Activated effector memory CD4-positive, alpha-beta T cell treated with anti-CD3 and anti-CD28 coated beads, Interleukin-2, amount 50 U/mL, for 16 hours (primary cell): ENCODE measurements around the gene AANAT.

Experiments
- DNase-seq: peaks from one replicate; pipeline ENCODE4 v3.0.0-alpha.2; 2020

Gene AANAT

DNA sequence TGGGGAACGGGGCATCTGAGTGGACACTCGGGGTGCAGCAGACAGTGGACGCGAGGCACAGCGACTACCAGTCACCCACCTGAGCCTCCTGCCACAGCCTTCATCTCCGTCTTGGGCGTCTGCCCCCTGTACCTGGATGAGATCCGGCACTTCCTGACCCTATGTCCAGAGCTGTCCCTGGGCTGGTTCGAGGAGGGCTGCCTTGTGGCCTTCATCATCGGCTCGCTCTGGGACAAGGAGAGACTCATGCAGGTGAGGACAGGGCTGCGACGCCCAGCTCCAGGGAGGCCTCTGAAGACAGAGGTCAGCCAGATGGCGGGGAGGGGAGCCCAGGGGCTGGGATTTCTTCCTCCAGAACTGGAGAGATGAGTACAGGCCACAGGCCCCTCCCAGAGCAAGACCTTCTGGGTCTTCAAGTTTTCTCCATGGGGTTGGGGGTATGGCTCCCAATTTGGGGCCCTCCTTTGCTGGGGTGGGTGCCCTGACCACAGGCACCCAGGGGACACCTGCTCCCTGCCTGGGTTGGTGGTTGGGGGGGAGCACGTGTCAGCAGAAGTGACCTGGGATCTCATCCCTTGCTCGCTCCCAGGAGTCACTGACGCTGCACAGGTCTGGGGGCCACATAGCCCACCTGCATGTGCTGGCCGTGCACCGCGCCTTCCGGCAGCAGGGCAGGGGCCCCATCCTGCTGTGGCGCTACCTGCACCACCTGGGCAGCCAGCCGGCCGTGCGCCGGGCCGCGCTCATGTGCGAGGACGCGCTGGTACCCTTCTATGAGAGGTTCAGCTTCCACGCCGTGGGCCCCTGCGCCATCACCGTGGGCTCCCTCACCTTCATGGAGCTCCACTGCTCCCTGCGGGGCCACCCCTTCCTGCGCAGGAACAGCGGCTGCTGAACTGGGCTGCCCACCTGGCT is 1.9 kb downstream of the AANAT start:
- no peak for DNase-seq

DNA sequence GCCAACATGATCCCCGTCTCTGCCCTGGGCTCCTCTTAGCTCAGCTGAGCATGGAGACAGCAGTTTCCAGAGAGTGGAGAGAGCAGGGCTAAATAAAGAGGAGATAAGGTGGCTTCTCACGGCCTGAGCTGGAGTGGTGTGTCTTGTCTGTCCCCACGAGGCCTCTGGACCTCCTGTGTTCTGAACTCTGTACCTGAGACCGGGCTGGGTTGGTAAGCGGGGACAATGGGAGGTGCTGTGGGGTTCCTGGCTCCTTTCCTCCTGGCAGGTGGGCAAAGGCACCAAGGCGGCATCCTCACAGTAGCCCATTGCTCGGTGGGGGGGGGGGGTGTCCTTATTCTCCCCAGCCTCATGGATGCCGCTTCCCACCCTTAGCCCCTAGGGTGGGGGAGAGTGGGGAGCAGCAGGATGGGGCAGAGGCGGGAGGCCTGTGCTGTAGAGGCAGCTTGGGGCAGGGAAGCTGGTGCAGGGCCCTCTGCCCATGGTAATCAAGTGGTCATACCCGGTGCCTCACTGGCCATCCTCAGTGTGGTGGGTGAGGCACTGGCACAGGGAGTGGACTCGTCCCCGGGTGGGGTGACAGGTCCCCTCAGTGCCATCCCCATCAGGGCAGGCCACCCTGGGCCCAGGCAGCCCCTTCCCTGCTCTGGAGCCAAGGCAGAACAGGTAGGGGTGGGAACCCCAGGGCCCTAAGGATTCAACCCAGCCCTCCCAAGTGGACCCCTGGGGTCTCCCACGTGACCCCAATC is 2.8 kb downstream of the AANAT start:
- no peak for DNase-seq

DNA sequence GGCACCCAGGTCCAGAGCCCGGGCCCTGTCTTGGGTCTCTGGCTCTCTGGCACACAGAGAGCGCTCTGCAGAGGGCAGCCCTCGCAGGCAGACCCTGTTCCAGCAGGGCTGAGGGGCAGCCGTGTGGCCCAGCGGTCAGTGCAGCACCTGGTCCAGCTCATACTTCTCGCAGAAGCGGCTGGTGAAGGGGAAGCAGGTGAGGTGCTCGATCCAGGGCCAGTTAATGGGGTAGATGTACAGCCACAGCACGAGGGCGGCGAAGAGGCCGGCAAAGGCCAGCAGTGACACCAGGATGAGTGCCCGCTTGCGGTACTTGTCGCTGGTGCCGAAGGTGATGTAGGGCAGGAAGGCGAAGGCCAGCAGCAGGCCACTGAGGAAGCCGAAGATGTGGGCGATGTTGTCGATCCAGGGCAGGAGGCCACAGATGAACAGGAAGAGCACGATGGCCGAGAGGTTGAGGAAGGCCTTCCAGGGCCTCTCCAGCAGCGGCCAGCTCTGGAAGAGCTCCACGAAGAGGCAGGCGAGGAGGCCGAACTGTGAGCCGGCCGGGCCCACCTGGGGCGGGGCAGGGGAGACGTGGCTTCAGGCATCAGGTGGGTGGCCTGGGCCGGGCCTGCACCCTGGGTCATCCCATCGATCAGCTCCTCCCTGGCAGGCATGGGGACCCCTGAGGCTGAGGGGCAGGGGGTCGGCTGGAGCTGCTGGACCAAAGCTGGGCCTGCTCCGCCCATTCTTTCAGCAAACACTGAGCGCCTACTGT is 4.3 kb downstream of the AANAT start:
- no peak for DNase-seq

DNA sequence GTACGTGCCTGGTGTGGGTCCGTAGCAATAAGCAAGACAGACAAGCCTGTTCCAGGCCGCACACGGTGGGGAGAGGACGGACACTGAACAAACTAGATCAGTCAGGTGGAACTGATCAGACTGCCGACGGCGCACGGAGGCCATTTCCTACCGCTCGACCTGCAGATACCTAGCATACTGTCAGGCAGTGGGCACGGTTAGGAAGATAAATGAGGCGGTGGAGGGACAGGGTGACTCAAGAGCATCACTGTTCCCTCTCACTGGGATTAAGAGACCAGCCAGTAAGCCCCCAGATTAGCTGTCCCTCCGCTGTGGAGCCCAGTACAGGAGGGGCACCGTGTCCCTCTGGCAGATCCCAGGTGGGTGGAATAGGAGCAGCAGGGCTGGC is 4.8 kb downstream of the AANAT start:
- no peak for DNase-seq

DNA sequence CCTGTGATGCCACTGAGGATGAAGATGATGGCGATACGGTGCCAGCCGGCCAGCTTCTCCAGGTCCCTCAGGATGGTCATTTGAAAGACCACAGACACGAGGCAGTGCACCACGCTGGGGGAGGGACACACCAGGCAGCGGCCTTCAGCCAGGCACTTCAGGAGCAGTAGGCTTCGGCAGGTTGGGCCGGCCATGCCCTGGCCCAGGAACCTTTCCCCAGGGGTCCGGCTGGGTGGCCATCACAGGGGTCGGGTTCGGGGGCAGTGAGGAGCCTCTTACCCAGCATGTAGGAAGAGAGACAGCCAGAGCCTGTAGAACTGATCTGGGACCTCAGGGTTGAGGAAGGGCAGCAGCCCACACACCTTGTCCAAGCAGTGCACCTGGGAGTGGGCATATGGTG is 5.3 kb downstream of the AANAT start:
- DNase-seq: no peak

DNA sequence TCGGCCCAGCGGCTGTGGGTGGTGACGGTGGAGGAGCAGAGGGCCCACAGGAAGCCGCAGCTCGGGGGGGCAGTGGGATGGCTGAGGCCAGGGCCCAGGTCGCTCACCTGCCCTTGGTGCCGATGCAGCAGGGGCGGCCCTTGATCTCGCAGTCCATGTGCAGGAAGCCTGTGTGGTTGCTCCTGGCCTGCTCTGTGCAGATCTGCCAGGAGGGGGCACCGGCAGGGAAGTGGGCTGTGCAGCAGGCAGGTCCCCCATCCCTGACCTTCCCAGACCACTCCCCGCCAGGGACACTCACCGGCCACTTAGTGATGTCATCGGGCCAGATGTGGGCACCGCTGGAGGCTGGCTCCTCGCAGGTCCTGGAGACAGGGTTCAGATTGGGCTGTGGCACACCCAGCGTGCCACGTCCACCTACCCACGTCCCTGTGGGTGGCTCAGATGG is 6.2 kb downstream of the AANAT start:
- DNase-seq: no peak

DNA sequence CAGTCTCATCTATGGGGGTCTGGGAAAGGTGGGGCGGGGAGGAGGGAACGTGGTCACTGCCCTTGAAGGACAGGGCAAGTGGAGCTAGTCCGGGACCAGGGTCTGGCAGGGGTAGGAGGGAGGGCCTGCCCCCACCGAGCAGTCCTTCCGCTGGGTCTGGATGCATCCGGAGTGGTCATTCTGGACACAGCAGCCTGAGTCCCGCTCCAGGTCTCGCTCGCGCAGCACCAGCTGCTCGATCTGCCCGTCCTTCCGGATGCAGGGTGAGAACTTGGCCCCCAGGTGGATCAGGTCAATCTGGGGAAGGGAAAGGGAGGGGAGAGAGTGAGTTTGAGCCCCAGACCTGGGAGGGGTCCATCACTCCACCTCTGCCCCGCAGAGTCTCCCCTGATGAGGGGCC is 6.8 kb downstream of the AANAT start:
- no peak for DNase-seq

DNA sequence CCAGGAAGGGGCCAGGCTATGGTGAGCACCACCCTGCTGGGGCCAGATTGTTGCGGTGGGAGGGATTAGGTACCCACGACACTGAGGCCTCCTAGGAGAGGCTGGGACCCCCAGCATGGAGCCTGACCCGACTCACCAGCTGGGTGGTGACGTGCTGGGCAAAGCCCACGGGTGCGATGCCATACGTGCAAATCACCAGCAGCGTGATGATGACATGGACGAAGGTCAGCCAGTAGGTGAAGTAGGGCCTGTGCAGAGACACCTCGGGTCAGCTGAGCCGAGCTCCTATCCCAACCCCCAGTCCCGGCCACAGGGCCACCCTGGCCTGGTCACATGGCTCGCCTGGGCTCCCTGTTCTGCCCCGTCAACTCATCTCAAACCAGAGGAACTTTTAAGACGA is 7.5 kb downstream of the AANAT start:
- DNase-seq: no peak

DNA sequence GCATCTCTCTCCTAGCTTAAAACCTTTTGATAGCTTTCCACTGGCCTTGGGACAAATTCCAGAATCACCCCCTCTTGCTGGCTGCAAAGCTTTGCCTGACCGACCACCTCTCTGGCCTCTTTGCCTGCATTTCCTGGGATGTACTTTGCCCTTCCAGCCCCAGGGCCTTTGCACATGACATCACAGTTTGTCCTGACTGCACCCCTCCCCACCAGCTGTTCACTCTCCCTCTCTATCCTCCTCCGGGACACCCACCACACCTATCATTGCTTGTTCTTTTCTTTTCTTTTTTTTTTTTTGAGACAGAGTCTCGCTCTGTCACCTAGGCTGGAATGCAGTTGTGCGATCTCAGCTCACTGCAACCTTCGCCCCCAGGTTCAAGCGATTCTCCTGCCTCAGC is 7.9 kb downstream of the AANAT start:
- no peak for DNase-seq

DNA sequence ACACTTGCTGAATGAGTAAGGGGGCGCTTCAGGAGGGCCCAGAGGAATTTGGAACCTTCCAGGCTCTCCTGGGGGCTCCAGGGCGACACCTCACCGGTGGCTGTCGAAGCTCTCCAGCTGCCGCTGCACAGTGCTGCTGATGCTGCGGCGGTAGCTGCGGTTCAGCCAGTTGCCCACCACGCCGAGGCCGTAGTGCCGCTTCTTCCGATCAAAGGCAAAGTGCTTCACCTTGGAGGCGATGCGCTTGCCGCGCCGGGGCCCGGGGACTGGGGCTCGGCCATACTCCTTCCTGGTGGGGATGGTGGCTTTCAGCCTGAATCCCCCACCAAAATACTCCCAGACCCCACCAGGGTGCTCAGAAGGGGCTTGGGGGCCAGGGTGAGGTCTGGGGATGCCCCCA is 9.3 kb downstream of the AANAT start:
- no peak for DNase-seq

DNA sequence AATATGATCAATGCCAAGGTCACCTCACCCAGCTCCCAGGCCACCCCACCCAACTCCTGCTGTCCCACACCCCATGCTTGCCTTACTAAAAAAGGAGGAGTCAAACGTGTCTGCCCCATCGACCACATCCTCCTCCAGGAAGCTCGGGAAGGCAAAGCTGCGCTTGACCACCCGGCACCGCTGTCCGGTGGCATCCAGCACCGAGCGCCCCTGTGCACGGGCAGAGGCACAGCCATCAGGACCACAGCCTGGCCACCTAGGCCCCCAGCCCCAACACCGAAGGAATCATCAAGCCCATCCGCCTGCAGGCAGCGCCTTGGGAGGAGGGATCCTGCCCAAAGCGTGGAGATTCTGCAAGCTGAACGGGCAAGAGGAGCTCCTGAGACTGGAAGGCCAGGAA is 10.2 kb downstream of the AANAT start:
- DNase-seq: no peak

DNA sequence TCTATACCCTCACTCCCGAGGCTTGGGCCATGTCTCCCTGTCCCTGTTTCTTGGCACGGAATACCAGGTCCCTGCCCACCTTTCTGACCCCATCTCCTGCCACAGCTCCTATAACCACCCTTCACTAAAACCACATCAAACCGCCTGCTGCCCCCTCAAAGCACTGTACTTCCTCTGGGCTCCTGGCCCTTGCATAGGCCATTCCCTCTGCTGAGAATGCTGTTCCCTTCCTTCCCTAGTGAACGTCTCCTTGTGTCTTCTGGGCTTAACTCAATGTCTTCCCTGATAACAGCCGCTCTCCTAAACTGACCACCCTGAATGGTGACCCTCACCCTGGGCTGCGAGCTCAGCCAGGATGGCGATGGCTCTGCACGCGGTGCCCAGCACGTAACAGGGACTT is 10.7 kb downstream of the AANAT start:
- DNase-seq: no peak

DNA sequence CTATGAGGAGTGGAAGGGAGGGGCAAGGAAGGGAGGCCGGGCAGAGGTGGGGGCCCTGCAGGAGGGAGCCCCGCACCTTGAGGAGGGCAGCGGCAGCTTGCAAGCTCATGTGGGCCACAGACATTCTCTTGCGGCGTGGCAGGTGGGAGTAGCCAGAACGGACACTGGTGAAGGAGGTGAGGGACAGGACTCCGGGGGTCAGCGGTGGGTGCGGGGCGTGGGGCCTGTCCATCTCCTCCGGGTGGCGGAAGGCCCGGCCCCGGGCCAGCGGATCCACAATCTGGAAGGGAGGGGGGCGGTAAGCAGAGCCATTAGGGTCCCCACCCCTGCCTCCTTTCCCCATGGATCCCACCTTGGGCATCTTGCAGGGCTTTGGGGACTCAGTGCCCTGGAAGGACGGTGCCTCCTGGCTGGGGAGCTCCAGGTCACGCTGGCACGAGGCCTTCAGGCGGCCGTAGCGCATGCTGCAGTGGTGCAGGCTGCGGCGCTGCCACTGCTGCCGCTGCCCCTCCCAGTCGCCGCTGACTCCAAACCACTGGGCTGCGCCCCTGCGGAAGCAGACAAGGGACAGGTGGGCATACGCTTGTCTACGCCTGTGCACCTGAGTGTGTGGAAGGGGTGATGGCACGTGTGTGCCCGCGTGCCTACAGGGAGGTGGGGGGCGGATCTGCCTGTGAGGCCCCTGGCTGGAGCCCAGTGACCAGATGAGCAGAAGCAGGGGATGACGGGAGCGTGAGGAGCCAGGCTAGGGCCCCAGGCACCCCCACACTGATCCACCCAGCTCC is 11.5 kb downstream of the AANAT start:
- no peak for DNase-seq

DNA sequence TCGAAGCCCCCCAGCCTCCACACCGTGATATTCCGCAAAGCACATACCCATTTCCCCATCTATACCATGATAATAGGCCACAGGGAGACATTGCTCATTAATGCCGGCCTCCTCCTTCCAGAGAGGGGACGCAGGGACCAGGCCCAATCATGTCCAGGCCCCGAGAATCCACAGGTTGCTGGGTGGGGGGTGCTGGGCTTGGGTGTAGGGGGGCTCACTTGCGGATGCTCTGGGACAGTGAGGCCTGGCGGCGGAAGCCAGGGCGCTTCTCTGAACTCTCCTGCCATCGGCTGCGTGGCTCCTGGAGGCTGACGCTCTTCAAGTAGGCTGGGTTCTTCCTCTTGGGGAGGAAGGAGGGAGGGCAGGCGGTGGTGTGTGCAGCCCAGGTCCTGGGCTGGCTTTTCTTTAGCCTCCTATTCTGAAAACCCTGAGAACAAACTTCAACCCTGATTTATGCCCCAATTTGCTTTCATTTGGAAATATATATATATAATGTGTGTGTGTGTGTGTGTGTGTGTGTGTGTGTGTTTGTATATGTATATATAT is 12.2 kb downstream of the AANAT start:
- no peak for DNase-seq

DNA sequence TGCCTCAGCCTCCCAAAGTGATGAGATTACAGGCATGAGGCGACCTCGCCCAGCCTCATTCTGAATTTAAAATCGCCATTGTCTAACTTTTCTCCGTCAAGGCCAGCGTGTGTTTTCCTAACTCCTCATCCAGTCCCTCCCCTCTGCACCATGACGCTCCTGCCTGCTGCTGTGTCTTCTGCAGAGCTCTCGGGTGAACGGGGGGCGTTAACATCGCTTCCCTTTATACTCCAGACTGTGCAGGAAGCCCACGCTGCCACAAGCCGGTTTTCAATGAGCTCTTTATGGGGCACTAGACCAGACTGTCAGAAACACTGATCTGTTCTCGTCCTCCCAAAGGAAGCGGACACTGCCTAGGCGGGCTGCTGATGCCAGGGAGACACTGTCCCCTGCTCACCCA is 13.2 kb downstream of the AANAT start:
- no peak for DNase-seq

DNA sequence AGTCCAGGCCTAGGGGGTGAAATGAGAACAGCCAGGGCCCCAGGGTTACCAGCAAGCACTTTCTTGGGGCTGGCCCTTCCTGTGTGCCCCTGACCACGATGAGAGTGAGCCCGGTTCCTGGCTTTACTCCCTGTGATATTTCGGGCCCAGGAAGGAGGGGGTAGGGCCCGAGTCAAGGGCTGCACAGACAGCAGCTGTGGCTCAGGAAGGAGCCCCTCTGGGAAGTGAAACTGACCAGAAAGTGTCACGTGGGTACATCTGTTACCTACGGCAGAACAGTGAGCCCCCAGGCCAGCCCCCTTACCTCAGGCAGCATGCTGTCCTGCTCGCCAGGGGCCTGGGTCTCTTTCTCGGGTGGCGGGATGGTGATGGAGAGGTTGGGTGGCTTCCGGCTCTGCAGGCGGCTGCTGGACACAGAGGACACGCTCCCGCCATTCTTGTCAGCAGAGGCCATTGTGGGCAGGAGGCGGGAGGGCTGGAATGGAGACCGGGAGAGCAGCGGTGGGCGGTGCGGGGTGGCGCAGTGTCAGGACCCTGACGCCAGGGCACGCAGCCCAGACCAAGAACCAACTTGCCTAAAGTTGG is 13.8 kb downstream of the AANAT start:
- no peak for DNase-seq

DNA sequence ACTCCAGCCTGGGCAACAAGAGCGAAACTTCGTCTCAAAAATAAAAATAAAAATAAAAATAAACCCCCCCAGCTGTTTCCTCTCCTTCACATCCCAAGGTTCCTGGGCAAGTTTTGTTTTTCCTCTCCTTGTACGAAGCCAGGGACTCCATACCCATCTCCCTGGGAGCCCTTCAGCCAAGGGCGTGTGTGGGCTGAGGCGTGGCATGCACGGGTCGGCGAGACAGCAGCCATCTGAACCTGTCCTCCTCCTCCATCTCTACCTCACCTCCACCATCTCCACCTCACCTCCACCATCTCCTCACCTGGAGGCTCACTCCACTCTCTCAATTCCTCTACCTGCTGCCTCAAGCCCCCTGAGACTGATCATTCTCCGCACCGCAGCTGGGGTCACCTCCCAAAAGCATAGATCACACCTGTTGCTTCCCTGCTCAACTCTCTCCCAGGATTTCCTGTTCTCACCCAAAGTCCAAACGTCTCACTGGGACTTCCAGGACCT is 16.9 kb downstream of the AANAT start:
- DNase-seq: no peak

DNA sequence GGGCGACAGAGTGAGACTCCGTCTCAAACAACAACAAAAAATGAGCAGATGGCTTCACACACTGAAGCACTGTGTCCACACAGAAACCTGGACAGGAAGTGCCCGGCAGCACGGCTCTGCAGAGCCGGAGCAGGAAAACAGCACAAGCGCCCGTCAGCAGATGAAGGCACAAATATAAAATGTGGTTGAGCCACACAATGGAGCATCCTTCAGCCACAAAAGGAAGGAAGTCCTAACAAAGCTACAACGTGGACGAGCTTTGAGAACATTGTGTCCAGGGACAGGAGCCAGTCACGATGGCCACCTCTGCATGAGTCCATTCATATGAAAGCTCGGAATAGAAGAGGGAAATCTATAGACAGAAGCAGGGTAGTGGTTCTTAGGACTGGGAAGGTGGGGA is 18.2 kb downstream of the AANAT start:
- no peak for DNase-seq

DNA sequence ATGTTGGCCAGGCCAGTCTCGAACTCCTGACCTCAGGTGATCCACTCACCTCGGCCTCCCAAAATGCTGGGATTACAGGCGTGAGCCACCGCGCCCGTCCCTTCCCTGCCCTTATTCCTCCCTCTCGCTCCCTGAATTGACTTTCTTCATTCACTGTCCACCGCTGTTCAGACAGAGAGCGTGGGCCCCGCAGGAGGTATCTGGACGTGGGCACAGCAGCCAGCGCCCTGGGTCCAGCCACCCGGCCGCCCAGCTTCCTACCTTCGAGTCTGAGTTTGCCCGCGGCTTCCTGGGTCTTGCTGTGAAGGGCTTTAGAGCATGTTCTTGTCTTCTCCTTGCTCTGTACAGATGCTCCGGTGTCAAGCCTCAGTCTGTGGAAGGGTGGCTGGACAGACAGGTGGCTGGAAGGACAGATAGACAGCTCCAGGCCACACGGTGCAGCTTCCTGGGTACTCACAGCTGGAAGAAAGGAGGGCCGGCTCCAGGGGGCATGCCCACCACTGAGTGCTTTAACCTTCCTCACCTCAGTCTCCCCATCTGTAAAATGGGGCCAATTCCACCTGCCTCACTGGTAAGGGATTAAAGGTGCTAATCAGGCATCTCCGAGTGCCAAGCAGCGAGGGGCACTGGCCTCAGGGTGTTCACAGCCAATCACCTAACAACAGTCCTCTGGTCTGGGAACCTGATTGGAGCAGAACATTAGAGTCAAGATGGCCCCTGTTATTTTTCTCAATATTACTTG is 20.2 kb downstream of the AANAT start:
- no peak for DNase-seq

DNA sequence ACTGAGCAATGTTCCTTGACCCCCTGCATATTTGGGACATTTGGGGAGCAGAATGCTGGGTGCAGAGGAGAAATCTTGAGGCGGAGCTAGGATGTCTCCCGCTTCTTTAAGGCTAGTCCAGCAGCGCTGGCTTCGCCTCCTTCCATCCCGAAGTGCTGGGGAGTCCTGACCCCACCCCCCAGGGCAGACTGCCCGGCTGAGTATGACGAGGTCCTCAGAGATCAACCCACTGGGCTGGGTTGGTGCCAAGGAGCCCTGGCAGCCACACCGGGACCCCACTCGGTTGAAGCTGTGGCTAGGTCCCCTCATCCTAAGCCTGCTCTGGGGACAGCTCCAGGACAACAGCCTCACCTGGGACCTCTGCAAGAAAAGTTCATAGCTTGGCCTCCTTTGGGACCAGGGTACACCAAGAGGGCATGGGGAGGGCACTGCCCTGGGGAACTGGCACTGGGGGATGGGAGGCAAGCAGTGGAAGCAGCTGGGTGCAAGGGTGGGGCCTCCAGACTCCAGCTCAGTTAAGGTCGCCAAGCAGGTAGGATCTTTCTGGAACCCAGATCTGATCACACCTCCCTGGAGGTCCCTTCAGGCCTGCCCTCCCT is 22.8 kb downstream of the AANAT start:
- no peak for DNase-seq
